Measurements from ENCODE around the gene MAGIX.

- TF ChIP-seq CTCF (IDR thresholded peaks at IDR 0.05) (no peak), POLR2A (IDR thresholded peaks at IDR 0.05) (no peak)
Observed at GRCh38 chrX:49186125-49187027, 23.8 kb downstream of the MAGIX start, which contains the start of gene PRICKLE3.
